ENCODE results near the gene TUBGCP3. TPM values are rescaled to one million over a fixed set of nuclear protein-coding genes. Genes with fewer than 3 reads are reported as not detected.

TUBGCP3 gene
- total RNA-seq, 1 donor from 2014 or later, result 14.0 TPM

GRCh38 chr13:112614835-112615234, 26.9 kb upstream of the TUBGCP3 start:
- H3K9me3 ChIP-seq (ENCODE audit: insufficient read depth, low read depth, low read length), result no peaks in the 10 kb centered on the region
- DNase-seq (ENCODE audit: low read depth) (no peak), FAIRE-seq (no peak)
- H2AFZ ChIP-seq (ENCODE audit: low read depth, low read length), result no peak overlapping the region
- H3K27me3 Mint-ChIP-seq (ENCODE audit: low read depth, unreplicated experiment), result peaks cover 28% of the 10 kb centered on the region
- H3K27me3 ChIP-seq (ENCODE audit: insufficient read depth, low read length), result peaks cover 3% of the 10 kb centered on the region
- no peak for TF ChIP-seq CTCF (IDR thresholded peaks at IDR 0.05; ENCODE audit: insufficient read depth, low read depth, low read length)
- TF ChIP-seq EZH2 (IDR thresholded peaks at IDR 0.05; ENCODE audit: insufficient read depth, low read length), result no peak
- H3K27ac Mint-ChIP-seq (ENCODE audit: unreplicated experiment), result no peak overlapping the region
- H3K4me1 ChIP-seq (ENCODE audit: insufficient read depth, low read length), result no peaks in the 10 kb centered on the region
- no peak overlapping the region for H3K4me3 Mint-ChIP-seq (ENCODE audit: unreplicated experiment)
- no peaks in the 10 kb centered on the region for H3K36me3 ChIP-seq (ENCODE audit: insufficient read depth, low read length)
- H3K36me3 Mint-ChIP-seq (ENCODE audit: low read depth, unreplicated experiment), result no peaks in the 10 kb centered on the region
- H3K79me2 ChIP-seq (ENCODE audit: insufficient read depth, low read length), result no peaks in the 10 kb centered on the region
- no peak overlapping the region for H3K4me2 ChIP-seq (ENCODE audit: low read length)
- H3K4me3 ChIP-seq (ENCODE audit: insufficient read depth, low read depth, low read length), result no peak overlapping the region
- H3K4me1 Mint-ChIP-seq (ENCODE audit: low read depth, unreplicated experiment), result no peaks in the 10 kb centered on the region
- H3K27ac ChIP-seq (ENCODE audit: low read depth, low read length), result no peak overlapping the region
- H4K20me1 ChIP-seq (ENCODE audit: insufficient read depth, low read length), result no peaks in the 10 kb centered on the region
- peaks cover 2% of the 10 kb centered on the region for H3K9me3 Mint-ChIP-seq (ENCODE audit: unreplicated experiment)
- no peak overlapping the region for H3K9ac ChIP-seq (ENCODE audit: low read length)

- no peak overlapping the region for H3K4me3 ChIP-seq (ENCODE audit: insufficient read depth, low read depth, low read length)
- Mint-ChIP-seq H3K27me3 (ENCODE audit: low read depth, unreplicated experiment) (peaks cover 21% of the 10 kb centered on the region), H3K4me1 (ENCODE audit: low read depth, unreplicated experiment) (peaks cover 6% of the 10 kb centered on the region), H3K27ac (ENCODE audit: unreplicated experiment) (no peak overlapping the region), H3K4me3 (ENCODE audit: unreplicated experiment) (no peak overlapping the region), H3K9me3 (ENCODE audit: unreplicated experiment) (peaks cover 2% of the 10 kb centered on the region), H3K36me3 (ENCODE audit: low read depth, unreplicated experiment) (no peaks in the 10 kb centered on the region)
- no peak for TF ChIP-seq EZH2 (IDR thresholded peaks at IDR 0.05; ENCODE audit: insufficient read depth, low read length)
- TF ChIP-seq CTCF (IDR thresholded peaks at IDR 0.05; ENCODE audit: insufficient read depth, low read depth, low read length), result no peak
- H3K9me3 ChIP-seq (ENCODE audit: insufficient read depth, low read depth, low read length), result no peaks in the 10 kb centered on the region
- H3K4me1 ChIP-seq (ENCODE audit: insufficient read depth, low read length), result peaks cover 11% of the 10 kb centered on the region
- H3K27me3 ChIP-seq (ENCODE audit: insufficient read depth, low read length), result peaks cover 8% of the 10 kb centered on the region
- no peak overlapping the region for H3K4me2 ChIP-seq (ENCODE audit: low read length)
- H2AFZ ChIP-seq (ENCODE audit: low read depth, low read length), result no peak overlapping the region
- no peaks in the 10 kb centered on the region for H4K20me1 ChIP-seq (ENCODE audit: insufficient read depth, low read length)
- no peak for FAIRE-seq
- H3K36me3 ChIP-seq (ENCODE audit: insufficient read depth, low read length), result no peaks in the 10 kb centered on the region
- no peak for DNase-seq (ENCODE audit: low read depth)
- H3K27ac ChIP-seq (ENCODE audit: low read depth, low read length), result no peak overlapping the region
- no peaks in the 10 kb centered on the region for H3K79me2 ChIP-seq (ENCODE audit: insufficient read depth, low read length)
- H3K9ac ChIP-seq (ENCODE audit: low read length), result no peak overlapping the region
Observed at GRCh38 chr13:112608212-112608611, 20.3 kb upstream of the TUBGCP3 start.

GRCh38 chr13:112606109-112607001, 18.4 kb upstream of the TUBGCP3 start:
- Mint-ChIP-seq H3K27me3 (ENCODE audit: low read depth, unreplicated experiment) (peaks cover 30% of the 10 kb centered on the region), H3K4me1 (ENCODE audit: low read depth, unreplicated experiment) (peaks cover 6% of the 10 kb centered on the region), H3K9me3 (ENCODE audit: unreplicated experiment) (peaks cover 2% of the 10 kb centered on the region), H3K36me3 (ENCODE audit: low read depth, unreplicated experiment) (no peaks in the 10 kb centered on the region), H3K4me3 (ENCODE audit: unreplicated experiment) (peak overlapping the region; percentile 69), H3K27ac (ENCODE audit: unreplicated experiment) (peak overlapping the region; percentile 0)
- no peaks in the 10 kb centered on the region for H3K79me2 ChIP-seq (ENCODE audit: insufficient read depth, low read length)
- H3K27ac ChIP-seq (ENCODE audit: low read depth, low read length), result no peak overlapping the region
- H3K27me3 ChIP-seq (ENCODE audit: insufficient read depth, low read length), result peaks cover 19% of the 10 kb centered on the region
- DNase-seq (ENCODE audit: low read depth) (peak; percentile 60), FAIRE-seq (no peak)
- no peaks in the 10 kb centered on the region for H4K20me1 ChIP-seq (ENCODE audit: insufficient read depth, low read length)
- H3K36me3 ChIP-seq (ENCODE audit: insufficient read depth, low read length), result no peaks in the 10 kb centered on the region
- H2AFZ ChIP-seq (ENCODE audit: low read depth, low read length), result peak overlapping the region; percentile 65
- H3K4me2 ChIP-seq (ENCODE audit: low read length), result peak overlapping the region; percentile 88
- peak overlapping the region; percentile 53 for H3K4me3 ChIP-seq (ENCODE audit: insufficient read depth, low read depth, low read length)
- no peaks in the 10 kb centered on the region for H3K9me3 ChIP-seq (ENCODE audit: insufficient read depth, low read depth, low read length)
- TF ChIP-seq CTCF (IDR thresholded peaks at IDR 0.05; ENCODE audit: insufficient read depth, low read depth, low read length) (peak; percentile 80), EZH2 (IDR thresholded peaks at IDR 0.05; ENCODE audit: insufficient read depth, low read length) (no peak)
- H3K9ac ChIP-seq (ENCODE audit: low read length), result peak overlapping the region; percentile 71
- H3K4me1 ChIP-seq (ENCODE audit: insufficient read depth, low read length), result peaks cover 11% of the 10 kb centered on the region
